H1 (cell line): ENCODE data around the gene VSX2. TPM values are rescaled to one million over a fixed set of nuclear protein-coding genes. Genes with fewer than 3 reads are reported as not detected.

ENCODE experiments used
- CTCF ChIA-PET: fragments of 300-600 bp; sonication (Branson Sonifier 250); formaldehyde crosslinking; loops from one replicate; lab custom pipeline; 2021; ENCODE audit not compliant: partially characterized antibody; lab: Charles Lee
- POLR2A ChIA-PET: fragments of 300-600 bp; sonication (Branson Sonifier 250); formaldehyde crosslinking; loops from one replicate; lab custom pipeline; 2021; ENCODE audit warnings: inconsistent platforms; ENCODE audit not compliant: partially characterized antibody; lab: Charles Lee
- DNase-seq, 2 experiments: peaks; one replicate each; pipeline versions ENCODE4 v3.0.0 to v3.0.0-alpha.2; 2010 to 2022; ENCODE audit warnings: low spot score in 2 of 2, low read depth in 1 of 2, mixed read lengths in 1 of 2
- FAIRE-seq: peaks from 2 replicates; lab custom pipeline; 2011; peaks lifted over from hg19 to GRCh38; lab: Jason Lieb, UNC
- H2AFZ ChIP-seq: 2 replicates; pipeline ENCODE4 v1.8.1; 2012; ENCODE audit warnings: low read length, inconsistent platforms
- H2AK5ac ChIP-seq: 2 replicates; pipeline ENCODE4 v1.6.1; 2013; ENCODE audit warnings: low read depth, low read length
- H2BK120ac ChIP-seq: replicated peaks from 2 replicates; pipeline ENCODE3; 2013; ENCODE audit warnings: low read depth, low read length, inconsistent platforms
- H2BK12ac ChIP-seq: 2 replicates; pipeline ENCODE4 v1.6.1; 2013; ENCODE audit warnings: low read depth, low read length
- H2BK15ac ChIP-seq: 2 replicates; pipeline ENCODE4 v1.6.1; 2013; ENCODE audit warnings: low read length
- H2BK20ac ChIP-seq: 2 replicates; pipeline ENCODE4 v1.6.1; 2013; ENCODE audit warnings: low read length
- H2BK5ac ChIP-seq: 2 replicates; pipeline ENCODE4 v1.6.1; 2013; ENCODE audit warnings: low read depth, low read length
- H3K14ac ChIP-seq: 2 replicates; pipeline ENCODE4 v1.6.1; 2013; ENCODE audit warnings: inconsistent platforms; ENCODE audit not compliant: insufficient read length
- H3K18ac ChIP-seq: 2 replicates; pipeline ENCODE4 v1.6.1; 2013; ENCODE audit warnings: low read length; ENCODE audit errors: extremely low read depth
- H3K23ac ChIP-seq: 2 replicates; pipeline ENCODE4 v1.6.1; 2013; ENCODE audit warnings: inconsistent platforms; ENCODE audit not compliant: insufficient read length
- H3K23me2 ChIP-seq: 2 replicates; pipeline ENCODE4 v1.6.1; 2013; ENCODE audit warnings: low read depth, low read length
- H3K27ac ChIP-seq: 2 replicates; pipeline ENCODE4 v1.6.1; 2011; ENCODE audit warnings: low read depth, low read length, inconsistent platforms
- H3K27me3 ChIP-seq, 4 experiments: replicated peaks in 1 of 4; 1 replicate in 1 of 4; 2 replicates in 3 of 4; pipeline versions ENCODE4 v1.6.1 to v1.8.1; 2011 to 2013; ENCODE audit warnings: low read length in 3 of 4, mild to moderate bottlenecking in 3 of 4, inconsistent platforms in 2 of 4, mixed read lengths in 2 of 4, moderate library complexity in 1 of 4; ENCODE audit not compliant: control insufficient read depth in 3 of 4, insufficient read depth in 3 of 4; ENCODE audit errors: extremely low read depth in 1 of 4
- H3K36me3 ChIP-seq, 4 experiments: 2 replicates each; pipeline versions ENCODE4 v1.6.1 to v1.8.1; 2011 to 2013; ENCODE audit warnings: mild to moderate bottlenecking in 4 of 4, low read length in 3 of 4, moderate library complexity in 2 of 4, control low read depth in 1 of 4, inconsistent platforms in 1 of 4; ENCODE audit not compliant: insufficient read depth in 4 of 4, control insufficient read depth in 2 of 4
- H3K4ac ChIP-seq: replicated peaks from 2 replicates; pipeline ENCODE3; 2013; ENCODE audit warnings: low read length, low read depth, mixed read lengths, inconsistent platforms; ENCODE audit not compliant: insufficient read length
- H3K4me1 ChIP-seq, 4 experiments: replicated peaks in 1 of 4; 1 replicate in 1 of 4; 2 replicates in 3 of 4; pipeline versions ENCODE4 v1.6.1 to v1.8.1; 2011 to 2013; ENCODE audit warnings: low read length in 3 of 4, inconsistent platforms in 2 of 4, mixed read lengths in 1 of 4; ENCODE audit not compliant: insufficient read depth in 4 of 4, control insufficient read depth in 3 of 4
- H3K4me2 ChIP-seq, 2 experiments: 2 replicates each; pipeline versions ENCODE4 v1.6.1 to v1.8.1; 2011 to 2013; ENCODE audit warnings: low read depth in 2 of 2, low read length in 2 of 2, control low read depth in 1 of 2, inconsistent platforms in 1 of 2, mild to moderate bottlenecking in 1 of 2; ENCODE audit not compliant: insufficient read depth in 1 of 2
- H3K4me3 ChIP-seq, 4 experiments: fragments of 200-600, 300-600 bp in 1 of 4; sonication (generic), shearing (Covaris generic), sonication (Bioruptor Twin) in 1 of 4; 2 replicates each; pipeline versions ENCODE4 v1.5.1 to v1.8.1; 2011 to 2016; ENCODE audit warnings: low read length in 4 of 4, low read depth in 3 of 4, control low read depth in 2 of 4, inconsistent platforms in 2 of 4, mild to moderate bottlenecking in 2 of 4, mixed read lengths in 1 of 4, moderate library complexity in 1 of 4; ENCODE audit not compliant: insufficient read depth in 2 of 4; ENCODE audit errors: extremely low read depth in 1 of 4
- H3K56ac ChIP-seq: replicated peaks from 2 replicates; pipeline ENCODE3; 2013; ENCODE audit warnings: low read depth, mild to moderate bottlenecking, mixed read lengths, low read length, inconsistent platforms; ENCODE audit not compliant: insufficient read length
- H3K79me1 ChIP-seq: 2 replicates; pipeline ENCODE4 v1.6.1; 2013; ENCODE audit warnings: low read depth, low read length, control low read depth
- H3K79me2 ChIP-seq, 2 experiments: 2 replicates each; pipeline versions ENCODE4 v1.6.1 to v1.8.1; 2012 to 2013; ENCODE audit warnings: low read length in 2 of 2, mild to moderate bottlenecking in 2 of 2, inconsistent platforms in 1 of 2; ENCODE audit not compliant: insufficient read depth in 2 of 2, control insufficient read depth in 1 of 2
- H3K9ac ChIP-seq, 4 experiments: replicated peaks in 1 of 4; 1 replicate in 1 of 4; 2 replicates in 3 of 4; pipeline versions ENCODE4 v1.6.1 to v1.8.1; 2011 to 2013; ENCODE audit warnings: low read depth in 3 of 4, low read length in 3 of 4, control low read depth in 2 of 4, mild to moderate bottlenecking in 2 of 4, moderate library complexity in 2 of 4, inconsistent platforms in 1 of 4; ENCODE audit errors: extremely low read depth in 1 of 4
- H3K9me3 ChIP-seq, 2 experiments: 2 replicates each; pipeline versions ENCODE4 v1.6.1 to v1.8.1; 2012 to 2013; ENCODE audit warnings: mild to moderate bottlenecking in 2 of 2, moderate library complexity in 2 of 2, control low read depth in 1 of 2, inconsistent platforms in 1 of 2, low read depth in 1 of 2, low read length in 1 of 2, mixed read lengths in 1 of 2; ENCODE audit not compliant: insufficient read depth in 2 of 2
- H4K20me1 ChIP-seq, 2 experiments: replicated peaks in 1 of 2; 2 replicates each; pipeline versions ENCODE3 to v1.8.1; 2011 to 2013; ENCODE audit warnings: inconsistent platforms in 2 of 2, low read length in 2 of 2, mild to moderate bottlenecking in 1 of 2; ENCODE audit not compliant: insufficient read depth in 2 of 2, control insufficient read depth in 1 of 2
- H4K5ac ChIP-seq: 2 replicates; pipeline ENCODE4 v1.6.1; 2013; ENCODE audit warnings: low read length, low read depth, mixed read lengths, inconsistent platforms; ENCODE audit not compliant: insufficient read length
- H4K8ac ChIP-seq: 2 replicates; pipeline ENCODE4 v1.8.0; 2013; ENCODE audit warnings: mild to moderate bottlenecking, moderate library complexity, low read length, inconsistent platforms; ENCODE audit not compliant: insufficient read depth; ENCODE audit errors: extremely low read depth
- H4K91ac ChIP-seq: replicated peaks from 2 replicates; pipeline ENCODE3; 2013; ENCODE audit warnings: low read length, mixed read lengths, inconsistent platforms; ENCODE audit not compliant: insufficient read length
- CEBPB ChIP-seq: IDR thresholded peaks from 2 replicates; pipeline ENCODE4 v1.6.1; 2012; ENCODE audit warnings: low read depth, low read length
- TAF1 ChIP-seq: IDR thresholded peaks from 2 replicates; pipeline ENCODE4 v1.6.1; 2011; ENCODE audit warnings: mild to moderate bottlenecking, low read depth, low read length
- WGBS, 2 experiments: shearing (Covaris generic) in 1 of 2; methylation state at CpG; one replicate each; pipeline versions ENCODE4 v1.1.6 to v1.1.7; 2013 to 2015; ENCODE audit warnings: low lambda C conversion rate in 2 of 2, mixed read lengths in 2 of 2, inconsistent platforms in 1 of 2, low coverage in 1 of 2, missing lambda C conversion rate in 1 of 2; ENCODE audit not compliant: insufficient replicate concordance in 2 of 2, insufficient coverage in 1 of 2, insufficient read length in 1 of 2; ENCODE audit errors: extremely low coverage in 1 of 2, missing lambda C conversion rate in 1 of 2; 5-methylcytosine and 5-hydroxymethylcytosine counted together
- polyA plus RNA-seq, 7 experiments: library from polyadenylated mRNA; depleted of rRNA in 3 of 7; stranded (reverse) in 5 of 7; unstranded in 2 of 7; fragments of >200 nt in 5 of 7; fragments of 200-250 nt in 2 of 7; gene quantifications; 1 replicate in 5 of 7; 2 replicates in 1 of 7; 4 replicates in 1 of 7; pipeline versions ENCODE4 v1.2.1 to v1.2.3, GENCODE V29; 2011 to 2013; ENCODE audit warnings: missing spikeins in 2 of 7, mixed read lengths in 2 of 7
- total RNA-seq: library from RNA; stranded (reverse); fragmentation: NEBNext Ultra II Directional; extraction: Animal tissue kit (Norgen Biotek cat#: 25700); gene quantifications from 2 replicates; pipeline ENCODE4 v1.2.1, GENCODE V29; 2021

VSX2 gene
- total and polyA plus RNA-seq, 2 of the 8 experiments (the other 6 are each of a cell fraction or from before 2014, with no cell fraction given), result 0.08 to 0.22 TPM

DNA sequence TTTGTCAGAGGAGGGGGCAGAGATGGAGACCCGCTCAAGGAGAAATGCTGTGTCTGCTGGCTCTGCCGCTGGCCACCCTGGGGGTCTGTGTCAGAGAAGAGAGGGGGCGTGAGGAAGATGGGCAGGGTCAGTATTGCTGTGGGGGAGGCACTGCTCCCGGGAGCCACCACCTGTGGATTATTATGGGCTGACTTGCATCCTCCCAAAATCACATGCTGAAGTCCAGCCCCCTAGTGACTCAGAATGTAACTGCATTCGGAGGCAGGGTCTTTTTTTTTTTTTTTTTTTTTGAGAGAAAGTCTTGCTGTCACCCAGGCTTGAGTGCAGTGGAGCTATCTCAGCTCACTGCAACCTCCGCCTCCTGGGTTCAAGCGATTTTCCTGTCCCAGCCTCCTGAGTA is 51.2 kb downstream of the VSX2 start:
- H3K4ac ChIP-seq, result no peak overlapping the region
- H3K9me3 ChIP-seq, result no peaks in the 10 kb centered on the region
- FAIRE-seq, result no peak
- ChIA-PET CTCF (interaction anchor here (0.6 to 15.9 kb wide), 18 partner anchors 9 to 558 kb away, joined by 3 to 214 read pairs (median 4); partner anchors contain the start of gene ABCD4), POLR2A (interaction anchor here (0.7 kb wide), 1 partner anchor 12 kb away, joined by 4 read pairs; the partner anchor contains the start of gene ABCD4)
- no peak overlapping the region for H3K9ac ChIP-seq
- no peak overlapping the region for H3K4me2 ChIP-seq
- 60% methylated on average over 6 of the region's 7 CpGs; no CpG with 5 or more reads in 1 of the 2 experiments for WGBS, 2 experiments
- H3K27ac ChIP-seq, result no peak overlapping the region
- no peak overlapping the region for H3K56ac ChIP-seq
- no peak overlapping the region for H4K91ac ChIP-seq
- no peak overlapping the region for H4K5ac ChIP-seq
- no peak overlapping the region for H3K14ac ChIP-seq
- H2AK5ac ChIP-seq, result no peak overlapping the region
- H3K4me1 ChIP-seq, result 0 out of 7 replicates have a peak, but pooled peaks cover 0 to 2% (median 0%) of the 10 kb centered on the region in 4 experiments
- no peak overlapping the region for H2BK120ac ChIP-seq
- H2BK12ac ChIP-seq, result no peak overlapping the region
- no peak overlapping the region for H3K18ac ChIP-seq
- no peak overlapping the region for H2BK20ac ChIP-seq
- H3K23ac ChIP-seq, result no peak overlapping the region
- H3K79me2 ChIP-seq, result peaks cover 0 to 13% of the 10 kb centered on the region in 2 experiments; a peak in 2 of 4 replicates
- no peak overlapping the region for H2BK15ac ChIP-seq
- no peak overlapping the region for H2BK5ac ChIP-seq
- DNase-seq, result no peak
- no peak overlapping the region; the same call in 1 of the 2 replicates for H4K8ac ChIP-seq
- no peak overlapping the region for H3K4me3 ChIP-seq
- no peaks in the 10 kb centered on the region for H3K23me2 ChIP-seq
- no peak overlapping the region for H2AFZ ChIP-seq
- H3K36me3 ChIP-seq, result peaks cover 42 to 83% (median 66%) of the 10 kb centered on the region in 4 experiments
- H4K20me1 ChIP-seq, result peaks cover 10 to 26% of the 10 kb centered on the region in 2 experiments
- no peaks in the 10 kb centered on the region for H3K27me3 ChIP-seq
- H3K79me1 ChIP-seq, result peaks cover 11% of the 10 kb centered on the region; the same call in 1 of the 2 replicates
- TF ChIP-seq TAF1 (no peak), CEBPB (no peak)
